Activated CD4-positive, alpha-beta T cell treated with anti-CD3 and anti-CD28 coated beads, Interleukin-2, amount 50 U/mL, for 16 hours (primary cell): ENCODE measurements around the gene CD28.

ENCODE experiments used
- DNase-seq: peaks from one replicate; pipeline ENCODE4 v3.0.0-alpha.2; 2020

Gene CD28

DNA sequence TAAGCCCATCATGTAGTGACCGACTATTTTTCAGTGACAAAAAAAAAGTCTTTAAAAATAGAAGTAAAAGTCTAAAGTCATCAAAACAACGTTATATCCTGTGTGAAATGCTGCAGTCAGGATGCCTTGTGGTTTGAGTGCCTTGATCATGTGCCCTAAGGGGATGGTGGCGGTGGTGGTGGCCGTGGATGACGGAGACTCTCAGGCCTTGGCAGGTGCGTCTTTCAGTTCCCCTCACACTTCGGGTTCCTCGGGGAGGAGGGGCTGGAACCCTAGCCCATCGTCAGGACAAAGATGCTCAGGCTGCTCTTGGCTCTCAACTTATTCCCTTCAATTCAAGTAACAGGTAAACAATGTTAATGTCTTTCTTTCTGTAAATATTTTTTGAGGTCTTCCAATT, at the start of gene CD28:
CD28 (plus strand) TSS at position 237 of the 400 bp plus-strand sequence; CDS start at position 295, 58 bp downstream.
- peak; percentile 97 for DNase-seq

DNA sequence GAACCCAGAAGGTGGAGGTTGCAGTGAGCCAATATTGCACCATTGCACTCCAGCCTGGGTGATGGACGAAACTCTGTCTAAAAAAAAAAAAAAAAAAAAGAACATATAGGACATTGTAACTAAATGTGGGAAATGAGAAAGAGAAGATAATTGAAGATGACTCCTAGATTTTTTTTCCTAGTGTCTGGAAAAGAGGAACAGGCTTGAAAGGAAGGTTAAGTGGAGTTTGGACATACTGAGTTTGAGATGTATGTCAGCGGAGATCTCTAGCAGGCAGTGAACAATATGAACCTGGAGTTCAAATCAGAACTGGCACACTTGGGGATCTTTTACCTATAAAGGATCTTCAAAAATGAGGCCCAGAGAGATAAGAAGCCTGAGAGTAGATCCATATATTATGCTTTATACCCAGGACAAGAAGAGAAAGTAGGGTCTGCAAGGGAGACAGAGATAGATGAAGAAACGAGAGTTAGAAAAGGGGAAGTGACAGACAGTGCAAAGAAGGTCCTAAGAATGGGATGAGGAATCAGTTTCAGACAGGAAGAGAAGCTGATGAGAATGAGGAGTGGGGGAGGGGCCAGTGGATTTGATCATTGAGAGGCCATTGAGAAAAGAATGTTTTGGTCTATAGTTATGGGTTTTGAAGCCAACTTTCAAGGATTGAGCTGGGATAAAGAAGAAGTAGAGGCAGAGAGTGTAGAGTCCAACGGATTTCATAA, 46.9 kb upstream of the CD28 start:
- DNase-seq: no peak

DNA sequence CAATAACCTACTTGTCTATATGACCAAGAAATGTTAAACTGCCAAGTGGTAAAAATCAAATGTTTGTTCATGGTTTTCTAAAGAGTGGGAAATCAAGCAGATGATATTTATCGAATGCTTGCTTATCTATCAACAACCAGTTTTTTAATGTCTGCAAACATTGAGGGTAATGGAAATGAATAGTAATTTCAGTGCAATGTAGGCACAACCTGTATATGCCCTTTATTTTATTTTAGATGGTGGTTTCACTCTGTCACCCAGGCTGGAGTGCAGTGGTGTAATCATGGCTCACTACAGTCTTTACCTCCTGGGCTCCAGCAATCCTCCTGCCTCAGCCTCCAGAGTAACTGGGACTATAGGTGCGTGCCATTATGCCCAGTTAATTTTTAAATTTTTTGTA, 46.0 kb upstream of the CD28 start:
- no peak for DNase-seq

DNA sequence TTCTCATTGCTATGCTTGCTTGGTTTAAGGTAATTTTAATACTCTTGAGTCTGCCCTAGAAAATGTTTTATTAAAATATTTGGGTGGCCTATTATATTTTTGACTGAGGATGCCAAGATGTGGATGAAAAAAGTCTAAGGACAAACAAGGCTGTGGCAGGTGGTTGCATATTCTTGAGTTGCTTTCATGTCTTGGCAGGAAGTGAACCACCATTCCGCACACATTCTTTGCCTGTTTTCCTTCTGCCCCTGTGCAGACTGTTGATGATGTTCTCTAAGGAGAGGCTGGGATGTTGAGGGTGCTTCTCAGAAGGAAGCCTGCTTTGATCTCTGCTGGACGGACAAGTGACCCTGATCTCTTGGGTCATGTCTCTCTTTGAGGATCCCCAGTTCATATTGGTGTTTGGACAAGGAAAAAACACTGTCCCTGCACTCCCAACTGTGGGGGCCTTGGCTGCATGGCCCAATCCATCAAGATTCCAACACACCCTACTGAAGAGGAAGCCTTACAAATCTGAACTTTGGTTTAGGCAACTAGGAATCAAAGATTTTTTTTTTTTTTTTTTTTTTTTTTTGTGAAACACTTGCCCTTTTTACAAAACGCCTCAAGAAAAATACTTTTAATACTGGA, 45.0 kb upstream of the CD28 start:
- no peak for DNase-seq

DNA sequence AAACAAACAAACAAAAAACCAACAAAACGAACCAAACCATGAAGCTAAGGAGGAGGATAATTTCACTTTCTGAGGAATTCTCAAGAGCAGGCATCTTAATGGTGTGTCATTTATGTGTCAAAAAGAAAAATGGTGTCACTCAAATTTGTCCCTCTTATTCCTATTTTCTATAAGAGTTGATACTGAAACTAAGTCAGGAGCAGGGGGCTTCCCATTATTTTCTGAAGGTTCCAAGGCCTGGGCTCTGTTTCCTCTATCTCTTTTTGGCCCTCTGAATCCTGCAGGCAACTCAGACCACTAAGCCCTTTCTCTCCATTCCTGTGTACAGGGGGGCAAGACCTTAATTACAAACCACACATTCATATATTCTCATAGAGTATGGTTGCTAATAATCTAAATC, 44.0 kb upstream of the CD28 start:
- no peak for DNase-seq

DNA sequence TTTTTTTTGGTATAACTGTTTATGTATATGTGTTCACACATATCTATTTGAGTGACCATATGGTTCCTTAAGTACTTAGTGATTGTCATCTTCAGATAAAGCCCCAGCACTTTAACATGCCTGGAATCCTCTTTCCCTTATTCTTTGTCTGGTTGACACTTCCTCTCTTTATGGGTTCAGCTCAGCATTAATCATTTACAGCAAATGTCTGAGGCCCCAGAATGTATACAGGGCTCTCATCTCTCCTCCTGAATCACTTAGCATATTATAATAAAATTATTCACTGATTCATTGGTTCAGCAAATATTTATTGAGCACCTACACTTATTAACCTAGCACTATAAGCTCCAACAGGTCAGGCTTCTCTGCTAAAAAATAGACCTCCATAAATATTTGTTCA, 43.5 kb upstream of the CD28 start:
- DNase-seq: no peak

DNA sequence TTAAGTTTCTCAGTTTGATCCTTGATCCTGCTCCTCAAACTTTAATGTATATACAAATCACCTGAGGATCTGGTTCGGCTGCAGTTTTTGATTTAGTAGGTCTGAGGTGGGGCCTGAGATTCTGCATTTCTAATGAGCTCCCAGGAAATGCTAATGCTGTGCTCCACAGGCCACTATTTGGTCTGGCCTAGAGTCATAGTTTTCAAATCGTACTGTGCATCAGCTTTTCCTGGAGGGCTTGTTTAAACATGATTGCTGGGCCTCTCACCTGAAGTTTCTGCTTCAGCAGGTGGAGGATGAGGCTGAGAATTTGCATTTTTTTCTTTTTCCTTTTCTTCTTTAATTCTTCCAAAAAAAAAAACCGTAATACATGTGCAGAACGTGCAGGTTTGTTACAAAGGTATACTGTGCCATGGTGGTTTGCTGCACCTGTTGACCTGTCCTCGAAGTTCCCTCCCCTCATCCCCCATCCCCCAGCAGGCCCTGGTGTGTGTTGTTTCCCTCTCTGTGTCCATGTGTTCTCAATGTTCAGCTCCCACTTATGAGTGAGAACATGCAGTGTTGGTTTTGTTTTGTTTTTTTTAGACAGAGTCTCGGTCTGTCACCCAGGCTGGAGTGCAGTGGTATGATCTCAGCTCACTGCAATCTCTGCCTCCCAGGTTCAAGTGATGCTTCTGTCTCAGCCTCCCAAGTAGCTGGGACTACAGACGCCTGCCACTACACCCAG, 42.2 kb upstream of the CD28 start:
- DNase-seq: no peak

DNA sequence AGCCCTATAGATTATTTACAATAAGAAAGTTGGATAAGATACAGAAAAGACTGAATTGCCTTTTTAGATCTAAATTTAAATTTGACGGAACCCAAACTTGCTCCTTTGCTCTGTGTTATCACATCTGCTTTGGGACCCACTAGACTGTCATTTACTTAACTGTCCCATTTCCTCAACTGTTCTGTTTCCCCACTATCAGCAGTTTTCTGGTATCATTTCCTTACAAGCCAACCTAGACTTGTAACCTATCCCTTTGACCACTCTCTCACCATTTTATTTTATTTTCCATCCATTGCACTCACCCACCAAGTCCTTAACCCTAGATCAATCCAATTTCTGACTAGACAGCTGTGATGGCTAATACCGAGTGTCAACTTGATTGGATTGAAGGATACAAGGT, 38.6 kb upstream of the CD28 start:
- no peak for DNase-seq

DNA sequence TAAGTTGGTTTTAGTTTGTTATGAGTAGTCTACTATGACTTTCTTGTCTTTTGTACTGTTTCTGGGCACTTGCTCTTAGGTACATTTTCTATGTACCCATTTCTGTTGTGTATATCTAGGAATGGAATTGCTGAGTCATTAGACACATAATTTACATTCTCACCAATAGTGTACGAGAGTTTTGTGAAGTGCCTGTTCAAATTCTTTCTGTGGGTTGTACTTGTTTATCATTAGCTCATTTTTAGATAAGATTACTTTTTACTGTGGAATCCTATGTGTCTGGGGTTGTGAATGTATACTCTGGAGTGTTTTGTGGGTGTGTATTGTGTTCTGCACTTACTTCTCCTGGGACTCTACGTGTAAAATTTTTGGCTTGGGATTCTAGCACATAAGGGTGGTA, 36.6 kb upstream of the CD28 start:
- no peak for DNase-seq

DNA sequence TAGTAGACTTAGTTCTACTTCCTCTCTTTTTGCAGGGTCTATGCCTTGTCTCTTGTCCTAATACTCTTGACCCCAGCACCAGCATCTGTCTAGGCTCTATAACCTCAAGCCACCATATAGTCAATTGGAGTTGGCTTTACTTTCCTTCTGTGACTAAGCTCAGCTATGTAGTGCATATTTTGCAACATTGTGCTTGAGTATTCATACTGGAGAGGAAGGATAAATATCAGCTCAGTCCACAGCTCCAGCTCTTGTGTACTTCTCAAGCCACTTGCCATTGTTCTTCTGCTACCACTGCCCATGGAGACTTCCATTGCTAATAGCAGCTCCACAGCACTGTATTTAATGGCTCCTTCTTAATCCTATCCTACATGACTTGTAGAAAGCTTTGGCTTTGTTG, 35.5 kb upstream of the CD28 start:
- DNase-seq: no peak

DNA sequence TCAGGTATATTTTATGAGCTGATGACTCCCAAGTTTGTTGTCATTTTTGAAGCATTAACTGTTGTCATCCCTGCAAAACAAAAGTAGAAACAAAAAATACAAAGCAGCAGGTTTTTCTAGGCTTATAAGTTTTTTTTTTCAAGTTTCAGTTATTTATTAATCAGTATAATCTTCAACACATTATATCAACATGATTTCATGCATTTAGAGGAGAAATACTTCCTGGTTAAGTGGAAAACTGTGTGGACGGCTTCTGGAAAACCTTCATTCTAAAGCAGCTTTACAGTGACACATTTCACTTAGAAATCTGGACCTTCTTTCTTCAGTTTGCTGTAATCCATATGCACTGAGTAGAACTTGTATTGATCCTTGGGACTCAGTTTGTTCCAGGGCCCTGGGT, 34.6 kb upstream of the CD28 start:
- DNase-seq: no peak

DNA sequence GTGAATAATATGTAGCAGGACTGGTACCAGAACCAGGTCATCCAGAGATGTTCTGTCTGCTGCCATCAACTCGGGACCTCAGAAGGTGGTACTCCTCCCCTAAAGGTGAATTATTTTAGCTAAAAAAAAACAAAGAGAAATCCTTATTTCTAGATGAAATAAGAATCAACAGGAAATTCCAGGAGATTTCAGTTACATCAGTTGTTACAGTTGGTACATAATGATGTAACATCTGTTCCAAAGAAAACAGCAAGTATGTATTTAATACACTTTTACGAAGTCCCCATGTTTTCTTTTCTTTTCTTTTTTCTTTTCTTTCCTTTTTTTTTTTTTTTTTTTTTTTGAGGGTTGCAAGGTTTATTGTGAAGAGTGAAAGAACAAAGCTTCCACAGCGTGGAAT, 33.6 kb upstream of the CD28 start:
- no peak for DNase-seq

DNA sequence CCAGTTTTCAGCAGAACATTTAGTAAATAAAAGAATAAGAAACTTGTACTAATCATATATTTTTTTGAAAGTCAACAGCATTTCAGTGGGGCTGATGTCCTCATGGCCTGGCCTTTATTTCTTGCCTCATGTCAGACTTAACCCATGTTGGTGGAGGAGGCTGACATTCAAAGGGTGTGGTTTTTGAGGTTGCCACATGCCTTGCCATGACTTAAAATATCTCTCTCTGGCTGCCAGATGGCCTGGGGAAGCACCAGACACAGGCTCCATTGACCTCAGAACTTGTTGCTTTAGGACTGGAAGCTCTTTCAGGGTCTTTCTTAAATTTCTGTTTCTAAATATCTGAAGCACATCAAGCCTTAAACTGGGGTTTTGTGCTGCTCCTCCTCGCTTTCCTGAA, 32.5 kb upstream of the CD28 start:
- DNase-seq: peak; percentile 66

DNA sequence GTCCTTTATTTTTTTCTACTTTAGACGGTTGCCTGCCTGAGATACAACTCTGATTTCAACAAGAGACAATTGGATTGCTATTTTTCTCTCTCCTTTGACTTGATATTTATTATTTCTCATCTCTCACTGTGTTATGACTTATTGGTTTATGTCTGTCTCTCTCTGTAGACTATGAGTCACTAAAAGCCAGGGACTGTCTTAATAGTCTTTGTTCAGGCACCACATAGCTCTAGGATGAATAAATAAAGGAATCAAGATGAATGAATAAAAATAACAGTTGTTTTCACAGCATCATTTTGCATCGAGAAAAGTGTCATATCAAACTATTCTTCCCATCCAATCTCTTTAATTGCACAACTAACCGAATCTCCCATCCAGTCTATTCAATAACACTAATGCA, 31.4 kb upstream of the CD28 start:
- DNase-seq: no peak

DNA sequence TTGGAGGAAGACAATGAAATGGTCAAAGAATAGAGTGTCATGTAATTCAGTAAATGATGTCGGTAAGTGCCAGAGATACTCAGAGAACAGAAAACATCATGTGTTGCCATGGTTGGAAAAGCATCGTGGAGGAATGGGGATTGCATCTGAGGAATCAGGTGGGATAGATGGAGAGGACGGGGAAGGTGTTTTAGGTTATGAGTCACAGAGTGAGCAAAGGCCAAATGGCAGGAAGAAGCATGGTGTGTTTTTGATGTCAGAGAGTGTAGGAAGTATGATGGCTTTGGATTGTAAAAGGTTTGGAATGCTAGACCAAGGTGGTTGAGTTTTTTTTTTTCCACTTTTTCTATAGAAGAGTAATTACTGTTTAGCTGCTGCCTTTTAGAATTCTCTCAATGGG, 27.5 kb upstream of the CD28 start:
- no peak for DNase-seq

DNA sequence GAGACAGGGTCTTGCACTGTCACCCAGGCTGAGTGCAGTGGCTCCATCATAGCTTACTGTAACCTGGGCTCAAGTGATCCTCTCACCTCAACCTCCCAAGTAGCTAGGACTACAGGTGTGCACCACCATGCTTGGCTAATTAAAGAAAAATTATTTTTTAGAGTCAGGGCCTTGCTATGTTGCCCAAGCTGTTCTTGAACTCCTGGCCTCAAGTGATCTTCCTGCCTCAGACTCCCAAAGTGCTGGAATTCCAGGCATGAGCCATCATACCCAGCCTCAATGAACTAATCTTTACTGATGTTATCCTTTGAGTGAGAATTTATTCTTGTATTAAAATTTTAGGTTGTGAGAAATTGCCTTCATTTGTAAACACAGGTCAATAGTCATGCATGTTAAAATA, 27.0 kb upstream of the CD28 start:
- DNase-seq: no peak

DNA sequence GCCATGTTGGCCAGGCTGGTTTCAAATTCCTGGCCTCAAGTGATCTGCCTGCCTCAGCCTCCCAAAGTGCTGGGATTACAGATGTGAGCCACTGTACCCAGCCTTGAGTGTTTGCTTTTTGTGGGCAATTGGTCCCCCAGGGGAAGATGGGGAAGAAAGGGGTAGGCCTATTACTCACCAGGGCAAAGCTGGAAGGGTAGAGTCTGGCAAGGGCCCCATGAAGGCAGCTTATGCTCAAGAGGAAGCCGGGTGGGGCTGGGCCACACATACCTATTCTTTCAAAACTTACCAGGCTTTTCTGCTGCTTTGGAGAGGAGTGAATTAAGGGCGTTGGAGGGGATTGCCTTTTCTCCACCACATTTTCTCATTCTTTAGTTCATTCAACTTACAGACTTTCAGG, 24.5 kb upstream of the CD28 start:
- DNase-seq: no peak

DNA sequence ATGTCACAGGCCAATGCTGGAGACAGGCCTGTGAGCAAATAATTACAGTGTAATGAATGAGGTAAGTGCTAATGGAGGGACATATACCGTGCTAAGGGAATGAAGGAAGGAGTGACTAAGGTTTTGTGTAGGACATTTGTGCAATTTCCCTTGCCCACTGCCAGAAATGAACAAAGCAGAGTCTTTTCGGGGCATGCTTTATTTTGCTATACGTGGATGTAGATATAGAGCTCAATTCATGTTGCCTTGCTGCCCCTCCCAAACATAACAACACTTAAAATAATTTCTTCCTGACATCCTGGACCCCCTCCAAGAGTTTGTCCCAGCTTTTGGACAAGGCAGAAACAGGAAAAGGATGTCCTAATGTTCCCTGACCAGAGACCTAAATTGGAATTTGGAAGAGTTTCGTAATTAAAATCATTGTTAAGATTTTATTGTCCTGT, 23.7 kb upstream of the CD28 start:
- no peak for DNase-seq

DNA sequence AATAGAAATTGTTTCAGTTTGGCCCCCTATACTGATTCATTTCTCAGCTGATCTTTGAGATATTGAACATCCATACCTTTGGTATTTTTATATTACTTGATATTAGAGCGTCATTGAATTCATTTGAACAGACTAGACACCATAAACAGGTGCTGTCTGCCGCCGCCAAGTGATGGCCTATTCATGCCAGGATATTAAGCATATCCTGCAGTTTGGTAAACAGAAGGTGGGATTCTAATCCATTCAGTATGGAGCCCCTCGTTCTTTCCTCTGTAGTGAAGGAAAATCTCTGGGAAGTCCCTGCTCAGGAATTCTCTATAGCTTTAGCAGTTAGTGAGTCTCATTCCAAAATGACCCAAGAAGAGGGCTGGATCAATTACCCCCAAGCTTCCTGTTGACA, 23.0 kb upstream of the CD28 start:
- DNase-seq: no peak

DNA sequence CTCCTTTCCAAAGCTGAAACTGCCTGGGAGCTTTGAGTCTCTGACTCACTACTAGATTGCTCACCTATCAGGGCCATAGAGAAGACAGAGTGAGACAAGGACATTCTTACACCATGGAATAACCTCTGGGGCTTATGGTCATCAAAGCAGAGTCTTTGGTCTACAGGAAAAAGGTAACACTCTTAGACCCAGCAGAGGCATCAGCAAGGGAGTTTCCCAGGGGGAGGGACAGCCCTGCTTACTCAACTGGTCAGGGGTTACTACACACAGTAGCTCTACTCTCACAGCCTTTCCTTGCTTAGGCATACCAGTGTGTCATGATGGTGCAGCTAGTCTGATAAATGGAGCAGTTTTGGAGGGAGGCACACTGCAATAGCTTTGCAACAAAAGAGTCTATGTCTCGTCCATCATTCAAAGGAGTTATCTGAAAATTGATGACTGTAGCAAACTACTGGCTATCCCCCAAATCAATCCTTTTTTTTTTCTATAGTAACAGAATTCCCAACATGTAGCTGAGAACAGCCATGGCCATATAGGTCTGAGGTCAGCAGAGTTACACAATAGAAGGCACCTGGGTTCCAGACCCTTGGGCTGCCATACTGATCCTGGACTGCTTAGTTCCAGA, 22.4 kb upstream of the CD28 start:
- DNase-seq: peak; percentile 48

DNA sequence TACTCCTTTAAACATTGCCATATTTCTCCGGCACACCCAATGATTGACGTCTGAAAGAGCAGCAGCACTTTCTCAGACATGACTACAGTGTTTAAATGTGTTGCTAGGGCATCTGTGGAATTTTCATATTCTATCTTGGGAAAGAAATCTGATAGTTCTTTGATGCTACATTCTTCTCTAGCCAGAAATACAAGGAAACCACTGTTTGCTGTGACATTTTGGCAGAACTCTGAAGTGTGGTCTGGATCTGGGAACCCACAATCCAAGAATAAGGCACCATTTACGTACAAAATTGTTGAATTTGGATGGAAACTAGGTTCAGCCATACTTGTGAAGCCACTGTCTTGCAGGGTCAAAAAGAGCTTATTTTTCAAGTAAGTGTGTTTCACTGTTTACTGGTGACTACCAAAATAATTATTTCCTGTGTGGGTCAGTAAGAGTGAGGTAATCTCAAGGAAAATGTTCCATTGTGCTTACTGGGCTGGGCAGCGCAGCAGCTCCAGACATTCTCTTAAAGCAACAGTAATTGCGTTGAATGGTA, 21.3 kb upstream of the CD28 start:
- no peak for DNase-seq

DNA sequence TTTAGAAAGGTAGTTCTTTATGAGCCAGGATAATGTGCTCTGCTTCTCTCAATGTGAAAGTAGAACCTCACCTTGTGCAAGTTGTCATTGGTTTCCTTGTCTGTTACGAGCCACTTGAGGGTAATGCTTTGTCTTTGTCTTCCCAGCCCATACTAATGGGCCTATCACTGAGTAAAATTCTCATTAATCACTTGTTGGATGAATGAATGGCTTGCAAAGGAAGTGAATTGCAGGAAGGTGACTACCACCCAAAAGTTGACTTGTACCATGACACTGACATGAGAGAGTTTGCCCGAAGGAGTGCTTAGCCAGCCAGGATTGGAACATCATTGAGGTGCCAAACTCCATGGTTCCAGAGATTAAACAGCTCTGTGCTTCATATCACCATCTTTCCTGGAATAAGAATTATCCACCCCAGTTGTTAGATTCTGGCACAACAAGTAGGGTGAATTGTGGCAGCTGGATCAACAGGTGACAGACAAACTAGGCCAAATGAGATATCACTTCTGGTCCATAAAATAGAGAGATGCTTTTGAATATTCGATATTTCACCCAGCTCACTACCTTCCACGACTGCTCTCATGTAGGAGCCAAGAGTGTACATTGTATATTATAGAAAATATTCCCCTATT, 20.5 kb upstream of the CD28 start:
- no peak for DNase-seq

DNA sequence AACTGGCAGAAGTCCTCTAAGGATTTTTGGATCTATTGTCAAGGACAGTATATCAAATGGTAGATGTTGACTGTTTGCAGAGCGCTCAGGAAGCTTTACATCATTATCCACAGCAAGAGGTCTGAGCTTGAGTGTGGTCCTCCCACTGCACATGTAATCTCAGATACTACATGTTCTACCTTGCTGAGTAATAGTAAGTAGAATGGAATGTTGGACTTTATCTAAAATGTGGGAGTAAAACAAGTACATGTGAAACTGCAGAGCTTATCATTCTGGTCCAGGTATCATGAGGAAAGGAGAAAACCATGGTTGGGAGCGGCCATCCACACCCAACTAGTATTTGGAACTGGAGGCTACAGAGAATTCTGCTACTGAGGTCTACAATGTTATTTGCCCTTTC, 19.3 kb upstream of the CD28 start:
- no peak for DNase-seq
